ENCODE data around the gene GJA4.

DNA sequence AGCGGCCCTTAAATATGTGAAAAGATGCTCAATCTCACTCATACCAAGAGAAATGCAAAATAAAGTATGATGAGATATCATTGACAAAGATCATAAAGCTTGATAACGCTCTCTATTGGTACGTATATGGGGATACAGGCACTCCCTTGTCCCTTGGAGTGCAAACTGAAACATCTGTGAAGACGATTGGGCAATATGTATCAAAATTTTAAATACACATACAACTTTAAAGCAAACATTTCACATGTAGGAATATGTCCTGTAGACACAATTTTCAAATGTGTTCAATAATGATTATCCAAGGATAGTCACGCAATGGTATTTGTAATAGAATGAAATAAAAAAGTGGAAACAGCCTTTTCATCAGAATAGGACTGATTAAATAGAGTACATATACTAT is 13.8 kb upstream of the GJA4 start:
- no peak for TF ChIP-seq CTCF (IDR thresholded peaks at IDR 0.05 in 4 of 5, conservative IDR thresholded peaks at IDR 0.05 in 1 of 5)
- no peak for TF ChIP-seq POLR2A (IDR thresholded peaks at IDR 0.05)

Data from gastrocnemius medialis (tissue), 4 donors.